Muscle layer of colon (tissue), 2 donors: Measurements from ENCODE around the gene EGFL7.

Experiments used
- H3K27ac ChIP-seq: one replicate; pipeline ENCODE4 v1.7.0; 2013; ENCODE audit warnings: low read depth, mild to moderate bottlenecking, low read length, moderate library complexity
- H3K27me3 ChIP-seq, 2 donors: one replicate each; pipeline ENCODE4 v1.7.0; 2013; ENCODE audit warnings: low read length in 2 of 2, mild to moderate bottlenecking in 2 of 2; ENCODE audit not compliant: insufficient read depth in 2 of 2, control insufficient read depth in 1 of 2
- H3K36me3 ChIP-seq: one replicate; pipeline ENCODE4 v1.7.0; 2013; ENCODE audit warnings: mild to moderate bottlenecking, low read length; ENCODE audit not compliant: insufficient read depth
- H3K4me1 ChIP-seq: one replicate; pipeline ENCODE4 v1.7.0; 2013; ENCODE audit warnings: mild to moderate bottlenecking, low read length; ENCODE audit not compliant: insufficient read depth
- H3K4me3 ChIP-seq, 2 donors: one replicate each; pipeline ENCODE4 v1.7.0; 2013; ENCODE audit warnings: low read length in 2 of 2, low read depth in 1 of 2, mild to moderate bottlenecking in 1 of 2, moderate library complexity in 1 of 2
- H3K9ac ChIP-seq: one replicate; pipeline ENCODE4 v1.7.0; 2013; ENCODE audit warnings: low read length
- H3K9me3 ChIP-seq: one replicate; pipeline ENCODE4 v1.7.0; 2013; ENCODE audit warnings: mild to moderate bottlenecking, low read length
- donor health status: abdominal sarcoma.
- donor health status: Adenocarcinoma of cecum.

EGFL7 gene

DNA sequence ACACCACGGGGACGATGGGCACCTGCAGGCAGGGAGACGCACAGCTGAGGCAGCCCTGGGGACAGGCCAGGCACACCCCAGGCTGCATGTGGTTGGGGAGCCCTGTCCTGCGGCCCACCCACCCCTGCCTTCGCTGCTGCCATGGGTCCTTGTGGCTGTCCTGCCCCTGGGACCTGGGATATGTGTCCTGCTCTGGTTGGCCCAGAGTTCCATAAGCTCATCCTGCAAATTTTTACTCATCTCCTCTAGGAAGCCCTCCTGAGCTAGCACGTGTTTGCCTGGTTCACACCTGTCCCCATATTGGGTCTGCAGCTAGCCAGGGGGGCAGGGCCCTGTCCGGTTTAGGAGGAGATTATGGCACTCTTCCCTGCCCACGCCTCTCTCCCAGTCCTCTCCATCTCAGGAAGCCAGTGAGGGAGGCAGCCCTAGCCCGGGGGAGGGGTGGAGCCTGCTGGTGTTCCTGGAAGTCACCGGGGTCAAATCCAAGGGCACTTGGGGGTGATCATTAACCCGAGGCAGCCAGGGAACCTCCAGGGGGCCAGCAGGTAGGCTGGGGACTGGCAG, 12.2 kb downstream of the EGFL7 start:
- Histone ChIP-seq H3K4me3 (no peak overlapping the region), H3K27ac (no peak overlapping the region), H3K9ac (no peak overlapping the region), H3K4me1 (no peaks in the 10 kb centered on the region), H3K9me3 (no peaks in the 10 kb centered on the region), H3K27me3 (peaks cover 0 to 14% of the 10 kb centered on the region in 2 donors), H3K36me3 (no peaks in the 10 kb centered on the region)

DNA sequence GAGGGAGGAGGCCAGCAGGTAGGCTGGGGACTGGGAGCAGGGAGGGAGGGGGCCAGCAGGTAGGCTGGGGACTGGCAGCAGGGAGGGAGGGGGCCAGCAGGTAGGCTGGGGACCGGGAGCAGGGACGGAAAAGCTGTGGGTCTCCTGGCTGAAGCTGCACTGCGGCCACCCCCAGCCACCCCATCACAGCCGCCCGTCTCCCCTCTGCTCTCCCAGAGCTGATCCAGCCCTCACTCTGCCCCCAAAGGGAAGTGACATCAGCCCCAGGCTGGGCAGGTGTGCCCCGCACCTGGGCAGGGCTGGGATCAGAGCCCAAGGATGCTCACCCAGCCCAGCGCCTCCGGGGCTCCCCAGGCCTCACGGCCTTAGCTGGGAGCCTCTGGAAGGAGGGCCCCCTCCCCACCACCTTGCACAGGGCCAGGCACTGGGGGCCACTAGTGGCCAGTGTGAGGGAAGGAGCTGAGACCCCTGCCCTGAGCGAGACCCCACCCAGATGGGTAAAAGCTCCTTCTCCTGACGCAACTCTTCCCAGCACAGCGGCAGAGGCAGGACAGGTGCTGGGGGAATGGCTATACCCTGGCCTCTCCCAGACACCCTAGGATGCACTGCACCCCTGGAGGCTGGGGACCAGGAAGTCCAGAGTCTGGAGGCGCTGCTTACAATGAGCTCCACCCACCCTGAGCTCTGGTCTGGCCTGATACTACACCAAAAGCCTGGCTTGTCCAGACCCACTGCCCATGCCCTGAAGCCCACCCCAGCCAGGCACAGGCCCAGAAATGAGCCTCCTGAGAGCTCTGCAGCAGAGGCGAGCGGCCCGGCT, 13.0 kb downstream of the EGFL7 start:
- H3K36me3 ChIP-seq, result no peaks in the 10 kb centered on the region
- H3K9me3 ChIP-seq, result no peaks in the 10 kb centered on the region
- peaks cover 0 to 6% of the 10 kb centered on the region in 2 donors for H3K27me3 ChIP-seq
- no peak overlapping the region for H3K9ac ChIP-seq
- no peak overlapping the region for H3K4me3 ChIP-seq
- H3K4me1 ChIP-seq, result no peaks in the 10 kb centered on the region
- no peak overlapping the region for H3K27ac ChIP-seq

DNA sequence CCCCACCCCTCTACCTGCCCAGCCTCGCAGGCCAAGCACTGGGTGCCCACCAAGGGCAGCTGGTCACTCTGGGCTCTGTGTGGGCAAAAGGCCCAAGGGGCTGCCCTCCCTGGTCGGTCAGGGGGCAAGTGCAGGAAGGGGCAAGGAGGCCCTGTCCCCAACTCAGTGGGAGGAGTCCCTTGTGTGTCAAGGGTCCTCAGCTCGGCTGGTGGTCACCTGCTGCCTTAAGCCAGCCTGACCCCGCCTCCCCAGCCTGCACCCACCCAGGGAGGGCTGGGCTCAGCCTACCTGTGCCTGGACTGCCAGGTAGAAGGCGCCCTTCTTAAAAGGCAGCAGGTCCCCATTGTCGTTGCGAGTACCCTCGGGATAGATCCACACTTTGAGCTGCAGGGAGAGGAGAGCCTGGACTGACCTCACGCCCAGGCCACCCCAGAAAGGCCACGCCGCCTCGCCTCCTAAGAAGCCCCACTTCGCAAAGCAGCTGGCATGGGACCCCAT, 13.6 kb downstream of the EGFL7 start:
- Histone ChIP-seq H3K4me3 (no peak overlapping the region), H3K36me3 (no peaks in the 10 kb centered on the region), H3K27me3 (peaks cover 0 to 2% of the 10 kb centered on the region in 2 donors), H3K4me1 (no peaks in the 10 kb centered on the region), H3K9me3 (no peaks in the 10 kb centered on the region), H3K9ac (no peak overlapping the region), H3K27ac (no peak overlapping the region)

DNA sequence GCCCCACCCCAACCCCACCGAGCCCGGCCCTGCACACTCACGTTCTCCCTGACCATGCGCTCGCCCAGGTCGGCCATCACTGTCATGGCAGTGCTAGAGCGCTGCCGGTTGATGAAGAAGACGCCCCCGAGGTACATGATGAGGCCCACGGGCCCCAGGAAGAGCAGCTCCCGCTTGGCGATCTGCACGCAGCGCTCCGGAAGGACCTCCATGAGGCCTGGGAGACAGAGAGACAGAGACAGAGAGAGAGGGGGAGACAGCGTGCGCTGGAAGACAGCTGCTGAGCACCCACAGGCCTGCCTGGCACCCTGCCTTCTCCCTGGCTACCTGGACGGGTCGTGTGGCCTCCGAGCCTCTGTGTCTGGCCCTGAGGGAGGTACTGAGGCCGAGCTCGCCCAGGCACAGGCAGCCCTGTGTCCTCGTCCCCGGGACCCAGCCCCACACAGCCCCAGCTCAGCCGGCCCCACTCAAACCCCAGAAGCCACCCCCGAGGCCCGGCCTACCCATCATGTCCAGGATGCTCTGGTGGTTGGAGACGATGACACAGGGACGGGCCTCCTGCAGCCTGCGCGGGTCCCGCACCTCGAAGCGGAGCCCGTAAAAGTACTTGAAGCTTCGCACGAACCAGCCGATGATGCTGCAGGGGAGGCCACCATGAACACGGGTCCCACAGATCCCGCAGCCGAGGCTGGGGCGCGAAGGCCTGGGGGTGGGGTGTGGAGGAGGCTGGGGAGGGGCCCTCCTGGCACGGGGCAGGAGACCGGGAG, 14.4 kb downstream of the EGFL7 start:
- Histone ChIP-seq H3K27ac (no peak overlapping the region), H3K9me3 (no peaks in the 10 kb centered on the region), H3K9ac (no peak overlapping the region), H3K4me3 (no peak overlapping the region), H3K27me3 (no peaks in the 10 kb centered on the region), H3K4me1 (no peaks in the 10 kb centered on the region), H3K36me3 (no peaks in the 10 kb centered on the region)

DNA sequence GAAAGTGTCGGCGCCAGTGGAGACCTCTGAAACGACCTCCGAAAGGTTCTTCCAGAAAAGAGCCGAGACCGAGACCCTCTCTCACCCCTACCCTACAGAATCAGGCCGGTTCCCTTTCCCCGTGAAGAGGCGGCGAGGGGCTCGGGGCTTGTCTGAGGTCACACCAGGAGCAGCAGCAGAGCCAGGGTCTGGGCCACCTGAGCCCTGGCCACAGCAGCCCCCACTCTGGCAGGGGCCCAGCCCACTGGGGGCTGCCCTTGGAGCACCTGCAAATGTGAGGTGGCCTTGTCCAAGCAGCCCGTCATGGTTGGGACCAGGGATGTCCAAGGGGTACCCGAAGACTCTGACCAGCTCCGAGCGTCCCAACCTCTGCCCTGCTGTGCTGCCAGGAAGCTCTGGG, 15.3 kb downstream of the EGFL7 start:
- Histone ChIP-seq H3K27ac (no peak overlapping the region), H3K36me3 (no peaks in the 10 kb centered on the region), H3K27me3 (no peaks in the 10 kb centered on the region), H3K4me3 (no peak overlapping the region), H3K9ac (no peak overlapping the region), H3K4me1 (no peaks in the 10 kb centered on the region), H3K9me3 (no peaks in the 10 kb centered on the region)

DNA sequence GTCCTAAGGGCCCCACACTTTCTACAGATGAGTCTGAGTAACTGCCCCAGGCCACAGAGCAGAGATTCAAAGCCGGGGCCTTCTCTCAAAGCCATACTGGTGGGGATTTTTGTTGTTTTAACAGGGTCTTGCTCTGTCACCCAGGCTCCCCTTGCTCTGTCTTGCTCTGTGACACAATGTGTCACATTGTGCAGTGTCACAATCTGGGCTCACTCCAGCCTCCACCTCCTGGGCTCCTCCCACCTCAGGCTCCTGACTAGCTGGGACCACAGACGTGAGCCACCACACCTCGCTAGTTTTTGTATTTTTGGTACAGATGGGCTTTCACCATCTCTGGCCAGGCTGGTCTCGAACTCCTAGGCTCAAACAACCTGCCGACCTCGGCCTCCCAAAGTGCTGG, 15.9 kb downstream of the EGFL7 start:
- Histone ChIP-seq H3K36me3 (no peaks in the 10 kb centered on the region), H3K9ac (no peak overlapping the region)

DNA sequence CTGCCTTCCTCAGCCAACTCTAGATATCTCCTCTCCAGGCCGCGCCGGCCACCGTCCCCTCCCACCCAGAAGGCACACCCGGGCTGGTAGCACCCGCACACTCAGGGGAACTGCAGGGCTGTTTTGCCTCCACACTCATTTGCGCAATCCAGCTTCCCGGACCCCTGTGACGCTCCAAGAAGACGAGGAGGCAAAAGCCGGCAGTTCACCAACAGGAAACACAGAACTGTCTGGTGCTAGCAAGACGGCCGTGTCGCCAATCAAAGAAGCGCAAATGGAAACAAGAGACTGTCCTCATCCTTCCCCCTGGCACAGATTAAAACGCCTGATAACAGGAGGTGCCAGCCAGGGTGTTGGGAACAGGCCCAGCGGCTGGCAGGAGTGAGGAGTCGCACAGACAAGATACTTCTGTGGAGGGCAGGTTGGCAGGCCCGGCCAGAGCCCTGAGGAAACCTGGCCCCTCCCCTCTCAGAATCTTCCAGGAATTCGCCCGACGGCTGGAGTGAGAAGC, 16.8 kb downstream of the EGFL7 start:
- Histone ChIP-seq H3K27ac (no peak overlapping the region), H3K9ac (no peak overlapping the region), H3K4me3 (no peak overlapping the region), H3K36me3 (no peaks in the 10 kb centered on the region), H3K4me1 (no peaks in the 10 kb centered on the region), H3K9me3 (no peaks in the 10 kb centered on the region), H3K27me3 (no peaks in the 10 kb centered on the region)

More for the DNA sequence above, 15.9 kb downstream of the EGFL7 start:
- no peak overlapping the region for H3K27ac ChIP-seq
- no peak overlapping the region for H3K4me3 ChIP-seq
- no peaks in the 10 kb centered on the region for H3K9me3 ChIP-seq
- no peaks in the 10 kb centered on the region for H3K4me1 ChIP-seq
- no peaks in the 10 kb centered on the region for H3K27me3 ChIP-seq

DNA sequence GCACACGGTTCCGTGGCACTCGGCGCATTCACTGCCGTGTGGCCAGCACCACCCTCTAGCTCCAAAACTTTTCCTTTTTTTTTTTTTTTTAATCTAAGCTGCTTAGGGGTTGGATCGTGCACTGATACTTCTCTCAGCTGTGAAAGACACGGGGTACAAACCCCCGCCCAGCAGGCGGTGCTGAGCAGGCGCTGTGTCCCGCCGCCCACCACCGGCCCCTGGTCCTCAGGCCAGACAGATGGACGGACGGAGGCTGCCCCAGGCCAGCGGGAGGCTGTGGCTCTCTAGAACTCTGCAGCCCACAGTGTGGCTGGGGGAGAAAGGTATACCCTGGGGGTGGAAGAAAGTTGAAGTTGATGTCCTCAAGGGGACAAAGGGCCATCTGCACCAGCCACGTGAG, 18.3 kb downstream of the EGFL7 start:
- Histone ChIP-seq H3K36me3 (no peaks in the 10 kb centered on the region), H3K4me3 (no peak overlapping the region), H3K27me3 (no peaks in the 10 kb centered on the region), H3K4me1 (peaks cover 12% of the 10 kb centered on the region), H3K9me3 (no peaks in the 10 kb centered on the region), H3K9ac (no peak overlapping the region), H3K27ac (no peak overlapping the region)

DNA sequence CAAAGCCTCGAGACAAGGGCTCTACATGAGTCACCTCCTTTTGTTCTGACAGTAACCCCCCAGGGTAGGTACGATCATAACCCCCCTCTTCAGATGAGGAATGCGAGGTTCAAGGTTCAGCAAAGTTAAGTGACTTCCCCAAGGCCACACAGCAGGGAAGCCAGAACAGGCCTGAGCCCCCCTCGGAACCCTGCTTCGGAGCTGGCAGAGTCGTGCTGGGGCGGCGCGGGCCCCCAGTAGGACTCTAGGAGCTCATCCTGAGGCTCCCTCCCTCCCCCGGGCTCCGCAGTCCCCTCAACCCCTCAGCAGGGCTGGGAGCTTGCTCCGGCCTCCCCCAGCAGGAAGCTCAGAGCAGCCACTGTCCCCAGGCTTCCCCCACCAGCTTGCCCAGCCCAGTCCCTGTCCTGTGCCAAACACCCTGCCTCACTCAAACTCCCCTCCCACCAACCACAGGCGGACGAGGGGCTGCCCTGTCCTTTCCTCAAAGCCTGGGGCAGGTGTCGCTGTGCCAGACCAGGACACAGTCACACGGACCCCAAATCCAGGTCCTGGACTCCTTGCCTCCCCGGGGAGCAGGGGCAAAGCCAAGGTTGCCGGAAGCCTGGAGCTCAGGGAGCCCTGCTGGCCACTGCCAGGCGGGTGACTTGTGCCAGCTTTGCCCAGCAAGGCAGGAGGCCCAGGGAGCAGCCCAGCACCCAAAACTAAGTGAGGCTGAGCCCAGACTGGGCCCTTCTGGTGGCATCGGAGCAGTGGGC, 19.4 kb downstream of the EGFL7 start:
- Histone ChIP-seq H3K4me3 (no peak overlapping the region), H3K9me3 (no peaks in the 10 kb centered on the region), H3K27ac (no peak overlapping the region), H3K4me1 (peaks cover 16% of the 10 kb centered on the region), H3K36me3 (no peaks in the 10 kb centered on the region), H3K9ac (no peak overlapping the region), H3K27me3 (no peaks in the 10 kb centered on the region)

DNA sequence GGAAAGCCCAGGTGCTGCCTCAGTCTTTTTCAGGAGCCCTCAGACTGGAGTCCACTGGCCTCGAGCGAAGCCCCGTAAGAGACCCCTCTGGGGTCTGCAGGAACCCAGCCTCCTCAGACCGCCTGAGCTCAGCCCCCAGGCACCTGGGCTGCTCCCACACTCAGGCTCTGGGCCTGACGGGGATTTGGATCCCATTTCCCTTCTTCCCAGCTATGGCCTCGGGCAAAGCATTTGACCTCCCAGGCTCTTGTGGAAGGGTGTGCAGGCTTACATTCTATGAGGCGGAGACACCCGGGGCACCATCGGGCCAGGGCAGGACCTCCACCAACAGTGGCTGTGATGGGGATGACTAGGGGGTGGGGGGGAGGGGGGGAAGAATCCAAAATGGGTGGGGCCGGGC, 20.0 kb downstream of the EGFL7 start:
- no peak overlapping the region for H3K27ac ChIP-seq

More for the DNA sequence above, 20.0 kb downstream of the EGFL7 start:
- Histone ChIP-seq H3K4me1 (peaks cover 16% of the 10 kb centered on the region), H3K36me3 (no peaks in the 10 kb centered on the region), H3K9ac (no peak overlapping the region), H3K4me3 (no peak overlapping the region), H3K9me3 (no peaks in the 10 kb centered on the region), H3K27me3 (no peaks in the 10 kb centered on the region)
